Panc1 (cell line): Measurements from ENCODE around the gene WNT9A. TPM values are rescaled to one million over a fixed set of nuclear protein-coding genes. Genes with fewer than 3 reads are reported as not detected.

Source experiments
- ATAC-seq: fragments of 200-7000 bp; cut with Tn5 transposase; 2 replicates; pipeline ENCODE4 v1.9.1; 2020; ENCODE audit warnings: mild to moderate bottlenecking, moderate library complexity
- BruUV-seq: library from RNA; stranded (reverse); fragments of 400-500 nt; replicated peaks from 2 replicates; lab custom pipeline; 2021; lab: Mats Ljungman, UMichigan
- CTCF ChIA-PET: fragments of 300-600 bp; sonication (Branson Sonifier 250); formaldehyde crosslinking; loops from one replicate; lab custom pipeline; 2022; ENCODE audit warnings: antibody characterized with exemption; lab: Charles Lee
- POLR2A ChIA-PET: fragments of 300-600 bp; sonication (Branson Sonifier 250); formaldehyde crosslinking; loops from one replicate; lab custom pipeline; 2022; ENCODE audit warnings: antibody characterized with exemption; lab: Charles Lee
- DNase-seq: peaks from one replicate; pipeline ENCODE4 v3.0.0-alpha.2; 2010; ENCODE audit warnings: low read depth, low spot score
- H3K27ac ChIP-seq: 2 replicates; pipeline ENCODE4 v1.5.1; 2011; ENCODE audit warnings: mild to moderate bottlenecking, low read length, inconsistent platforms
- H3K27me3 ChIP-seq: fragments of 200-500 bp; sonication (Bioruptor generic); 2 replicates; pipeline ENCODE4 v1.6.0; 2014; ENCODE audit warnings: low read length, inconsistent platforms; ENCODE audit not compliant: control insufficient read depth, insufficient read depth
- H3K36me3 ChIP-seq: fragments of 200-500 bp; sonication (Bioruptor generic); 2 replicates; pipeline ENCODE4 v1.5.1; 2014; ENCODE audit warnings: inconsistent platforms, mild to moderate bottlenecking, low read length, moderate library complexity; ENCODE audit not compliant: control insufficient read depth, insufficient read depth
- H3K4me1 ChIP-seq: 2 replicates; pipeline ENCODE4 v1.5.1; 2011; ENCODE audit warnings: inconsistent platforms, mild to moderate bottlenecking, low read length, moderate library complexity; ENCODE audit not compliant: control insufficient read depth, insufficient read depth
- H3K4me3 ChIP-seq, 2 experiments: 2 replicates each; pipeline ENCODE4 v1.5.1; 2011 to 2012; ENCODE audit warnings: low read depth in 2 of 2, low read length in 2 of 2, mild to moderate bottlenecking in 2 of 2, inconsistent platforms in 1 of 2, moderate library complexity in 1 of 2
- H3K9me3 ChIP-seq: fragments of 200-500 bp; sonication (Bioruptor generic); 2 replicates; pipeline ENCODE4 v1.5.1; 2014; ENCODE audit warnings: low read depth, mild to moderate bottlenecking, inconsistent platforms, low read length, moderate library complexity; ENCODE audit not compliant: control insufficient read depth, insufficient read depth
- POLR2AphosphoS5 ChIP-seq: IDR thresholded peaks from 2 replicates; pipeline ENCODE4 v1.6.1; 2012; ENCODE audit warnings: mild to moderate bottlenecking, low read depth, low read length, moderate library complexity
- SIN3A ChIP-seq: IDR thresholded peaks from 2 replicates; pipeline ENCODE4 v1.6.1; 2012; ENCODE audit warnings: low read depth, mild to moderate bottlenecking, low read length, moderate library complexity, borderline replicate concordance; ENCODE audit not compliant: insufficient read depth
- TCF7L2 ChIP-seq: IDR thresholded peaks from 2 replicates; pipeline ENCODE4 v1.6.1; 2011; ENCODE audit warnings: mild to moderate bottlenecking, low read depth, low read length, inconsistent platforms
- in situ Hi-C: cut with HindIII; loops from 2 replicates; pipeline ENCODE4 v1.10.0; 2016; ENCODE audit warnings: low sequenced_read_pairs, low pct_unique_long_range_greater_than_20kb
- intact Hi-C: fragments of 100-400 bp; cut with micrococcal nuclease; formaldehyde crosslinking; loops from one replicate; pipeline ENCODE4 v1.10.0; 2022; ENCODE audit not compliant: unreplicated experiment
- total RNA-seq: library from RNA; stranded (reverse); gene quantifications from one replicate; pipeline ENCODE4 v1.2.1, GENCODE V29; 2021; ENCODE audit not compliant: unreplicated experiment
- TF ChIP-seq, protein P1 (sequence below): fragments of 450-650 bp; IDR thresholded peaks from 2 replicates; pipeline ENCODE4 v1.5.1; 2017; ENCODE audit warnings: mild to moderate bottlenecking
- TF ChIP-seq, protein P2 (sequence below), 2 experiments: IDR thresholded peaks; 2 replicates each; pipeline ENCODE4 v1.6.1; 2011 to 2012; ENCODE audit warnings: low read depth in 2 of 2, control low read depth in 1 of 2, low read length in 1 of 2, mild to moderate bottlenecking in 1 of 2, moderate library complexity in 1 of 2; ENCODE audit not compliant: insufficient read depth in 1 of 2

The WNT9A gene
- total RNA-seq, 1 experiment from 2014 or later: 26.5 TPM

DNA sequence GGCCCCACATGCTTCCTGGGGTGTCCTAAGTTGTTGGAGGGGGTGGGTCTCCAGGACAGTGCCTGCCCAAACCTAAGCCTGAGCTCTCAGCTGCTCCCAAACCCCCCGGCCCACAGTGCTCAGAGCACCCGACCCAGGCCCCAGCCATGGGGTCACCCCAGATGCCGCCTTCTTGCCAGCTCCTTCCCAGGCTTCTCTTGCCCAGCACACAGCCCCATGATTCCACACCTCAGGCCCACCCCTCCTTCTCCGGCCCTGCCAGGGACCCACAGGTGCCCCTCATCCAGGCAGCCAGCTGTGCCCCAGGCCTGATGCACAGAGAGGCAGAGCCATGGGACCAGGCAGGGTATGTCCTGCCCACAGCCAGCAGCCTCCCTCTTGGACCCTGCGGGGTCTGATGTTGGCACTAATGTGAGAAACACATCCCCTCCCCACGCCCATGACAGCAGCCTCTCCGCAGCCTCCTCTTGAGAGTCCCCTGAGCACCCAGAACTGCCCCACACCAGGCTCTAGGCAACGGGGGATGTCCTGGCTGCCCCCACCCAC is 4.9 kb downstream of the WNT9A start:
- TF ChIP-seq TCF7L2: no peak
- intact Hi-C loops (loop anchor here (10.0 kb wide), 1 partner anchor 148 kb away; no protein-coding TSS in a partner anchor), in situ Hi-C loops (no loop called here)
- no peaks in the 10 kb centered on the region for H3K9me3 ChIP-seq
- ChIA-PET POLR2A (interaction anchor here (0.6 kb wide), 1 partner anchor 139 kb away, joined by 3 read pairs; no protein-coding TSS in a partner anchor), CTCF (no interaction called here)
- no peak for DNase-seq
- H3K4me1 ChIP-seq: peaks cover 37% of the 10 kb centered on the region
- H3K27me3 ChIP-seq: no peaks in the 10 kb centered on the region
- H3K27ac ChIP-seq: peak overlapping the region; percentile 23; the same call in 1 of the 2 replicates
- BruUV-seq: no TSS peak
- H3K4me3 ChIP-seq: no peak overlapping the region
- no peak for ATAC-seq
- no peaks in the 10 kb centered on the region for H3K36me3 ChIP-seq

GRCh38 chr1:227942021-227942715 is 5.6 kb downstream of the WNT9A start:
- no TSS peak for BruUV-seq
- TF ChIP-seq SIN3A (no peak), TCF7L2 (no peak)
- TF ChIP-seq, protein P1, sequence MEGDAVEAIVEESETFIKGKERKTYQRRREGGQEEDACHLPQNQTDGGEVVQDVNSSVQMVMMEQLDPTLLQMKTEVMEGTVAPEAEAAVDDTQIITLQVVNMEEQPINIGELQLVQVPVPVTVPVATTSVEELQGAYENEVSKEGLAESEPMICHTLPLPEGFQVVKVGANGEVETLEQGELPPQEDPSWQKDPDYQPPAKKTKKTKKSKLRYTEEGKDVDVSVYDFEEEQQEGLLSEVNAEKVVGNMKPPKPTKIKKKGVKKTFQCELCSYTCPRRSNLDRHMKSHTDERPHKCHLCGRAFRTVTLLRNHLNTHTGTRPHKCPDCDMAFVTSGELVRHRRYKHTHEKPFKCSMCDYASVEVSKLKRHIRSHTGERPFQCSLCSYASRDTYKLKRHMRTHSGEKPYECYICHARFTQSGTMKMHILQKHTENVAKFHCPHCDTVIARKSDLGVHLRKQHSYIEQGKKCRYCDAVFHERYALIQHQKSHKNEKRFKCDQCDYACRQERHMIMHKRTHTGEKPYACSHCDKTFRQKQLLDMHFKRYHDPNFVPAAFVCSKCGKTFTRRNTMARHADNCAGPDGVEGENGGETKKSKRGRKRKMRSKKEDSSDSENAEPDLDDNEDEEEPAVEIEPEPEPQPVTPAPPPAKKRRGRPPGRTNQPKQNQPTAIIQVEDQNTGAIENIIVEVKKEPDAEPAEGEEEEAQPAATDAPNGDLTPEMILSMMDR: no peak; the same call in 1 of the 2 replicates

DNA sequence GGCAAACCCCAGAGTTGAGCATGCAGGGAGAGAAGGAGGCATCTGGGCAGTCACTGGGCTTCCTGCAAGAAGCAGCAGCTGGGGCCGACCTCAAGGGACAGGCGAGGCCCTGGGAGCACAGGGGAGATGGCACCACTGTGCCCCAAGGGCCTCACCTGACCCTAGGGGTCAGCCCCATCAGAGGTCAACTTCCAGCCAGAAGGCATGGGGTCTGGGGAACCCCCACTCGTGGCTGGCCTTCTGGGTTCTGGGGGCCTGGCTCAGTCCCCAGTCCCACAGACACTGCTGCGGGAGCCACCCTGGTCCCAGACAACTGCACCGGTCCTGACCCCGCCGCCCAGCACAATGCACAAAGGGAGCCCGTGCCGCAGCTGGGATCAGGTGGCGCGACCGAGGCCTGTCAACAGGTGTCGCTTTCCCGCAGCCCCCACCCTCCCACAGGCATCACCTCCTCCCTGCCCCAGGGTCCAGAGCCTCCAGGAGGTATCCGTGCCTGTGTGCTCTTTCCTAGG is 6.2 kb downstream of the WNT9A start:
- DNase-seq: no peak
- no peaks in the 10 kb centered on the region for H3K27me3 ChIP-seq
- CTCF ChIA-PET: no interaction called here
- POLR2A ChIA-PET: no interaction called here
- H3K9me3 ChIP-seq: no peaks in the 10 kb centered on the region
- no peaks in the 10 kb centered on the region for H3K36me3 ChIP-seq
- H3K27ac ChIP-seq: no peak overlapping the region
- in situ Hi-C loops: no loop called here
- intact Hi-C loops: loop anchor here (10.0 kb wide), 1 partner anchor 147 kb away; no protein-coding TSS in a partner anchor
- H3K4me3 ChIP-seq: no peak overlapping the region
- no TSS peak for BruUV-seq
- ATAC-seq: no peak
- no peak for TF ChIP-seq POLR2AphosphoS5
- peaks cover 37% of the 10 kb centered on the region for H3K4me1 ChIP-seq

More at GRCh38 chr1:227942021-227942715, 5.6 kb downstream of the WNT9A start:
- Histone ChIP-seq H3K9me3 (no peaks in the 10 kb centered on the region), H3K4me1 (peaks cover 37% of the 10 kb centered on the region), H3K27ac (peak overlapping the region; percentile 23; the same call in 1 of the 2 replicates), H3K36me3 (no peaks in the 10 kb centered on the region), H3K27me3 (no peaks in the 10 kb centered on the region), H3K4me3 (no peak overlapping the region)
- DNase-seq (no peak), ATAC-seq (no peak)
- in situ Hi-C loops: no loop called here
- ChIA-PET POLR2A (no interaction called here), CTCF (no interaction called here)
- intact Hi-C loops: loop anchor here (10.0 kb wide), 1 partner anchor 147 kb away; no protein-coding TSS in a partner anchor

GRCh38 chr1:227940791-227941241 is 6.9 kb downstream of the WNT9A start:
- BruUV-seq: no TSS peak
- no peak overlapping the region for H3K27ac ChIP-seq
- ATAC-seq: no peak
- no peaks in the 10 kb centered on the region for H3K9me3 ChIP-seq
- in situ Hi-C loops: no loop called here
- intact Hi-C loops: loop anchor here (10.0 kb wide), 1 partner anchor 146 kb away; no protein-coding TSS in a partner anchor
- peaks cover 31% of the 10 kb centered on the region for H3K4me1 ChIP-seq
- no peaks in the 10 kb centered on the region for H3K36me3 ChIP-seq
- POLR2A ChIA-PET: no interaction called here
- DNase-seq: no peak
- CTCF ChIA-PET: no interaction called here
- no peak overlapping the region for H3K4me3 ChIP-seq
- no peaks in the 10 kb centered on the region for H3K27me3 ChIP-seq
- TF ChIP-seq POLR2AphosphoS5 (no peak), SIN3A (no peak), TCF7L2 (no peak)
- TF ChIP-seq, protein P2, sequence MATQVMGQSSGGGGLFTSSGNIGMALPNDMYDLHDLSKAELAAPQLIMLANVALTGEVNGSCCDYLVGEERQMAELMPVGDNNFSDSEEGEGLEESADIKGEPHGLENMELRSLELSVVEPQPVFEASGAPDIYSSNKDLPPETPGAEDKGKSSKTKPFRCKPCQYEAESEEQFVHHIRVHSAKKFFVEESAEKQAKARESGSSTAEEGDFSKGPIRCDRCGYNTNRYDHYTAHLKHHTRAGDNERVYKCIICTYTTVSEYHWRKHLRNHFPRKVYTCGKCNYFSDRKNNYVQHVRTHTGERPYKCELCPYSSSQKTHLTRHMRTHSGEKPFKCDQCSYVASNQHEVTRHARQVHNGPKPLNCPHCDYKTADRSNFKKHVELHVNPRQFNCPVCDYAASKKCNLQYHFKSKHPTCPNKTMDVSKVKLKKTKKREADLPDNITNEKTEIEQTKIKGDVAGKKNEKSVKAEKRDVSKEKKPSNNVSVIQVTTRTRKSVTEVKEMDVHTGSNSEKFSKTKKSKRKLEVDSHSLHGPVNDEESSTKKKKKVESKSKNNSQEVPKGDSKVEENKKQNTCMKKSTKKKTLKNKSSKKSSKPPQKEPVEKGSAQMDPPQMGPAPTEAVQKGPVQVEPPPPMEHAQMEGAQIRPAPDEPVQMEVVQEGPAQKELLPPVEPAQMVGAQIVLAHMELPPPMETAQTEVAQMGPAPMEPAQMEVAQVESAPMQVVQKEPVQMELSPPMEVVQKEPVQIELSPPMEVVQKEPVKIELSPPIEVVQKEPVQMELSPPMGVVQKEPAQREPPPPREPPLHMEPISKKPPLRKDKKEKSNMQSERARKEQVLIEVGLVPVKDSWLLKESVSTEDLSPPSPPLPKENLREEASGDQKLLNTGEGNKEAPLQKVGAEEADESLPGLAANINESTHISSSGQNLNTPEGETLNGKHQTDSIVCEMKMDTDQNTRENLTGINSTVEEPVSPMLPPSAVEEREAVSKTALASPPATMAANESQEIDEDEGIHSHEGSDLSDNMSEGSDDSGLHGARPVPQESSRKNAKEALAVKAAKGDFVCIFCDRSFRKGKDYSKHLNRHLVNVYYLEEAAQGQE (IDR thresholded peaks at IDR 0.05; ENCODE audit: insufficient read depth in 1 of 2, low read depth in 2 of 2, low read length in 1 of 2): no peak
- TF ChIP-seq, protein P1: no peak
